ENCODE measurements around the gene PAXX.

Gene PAXX

DNA sequence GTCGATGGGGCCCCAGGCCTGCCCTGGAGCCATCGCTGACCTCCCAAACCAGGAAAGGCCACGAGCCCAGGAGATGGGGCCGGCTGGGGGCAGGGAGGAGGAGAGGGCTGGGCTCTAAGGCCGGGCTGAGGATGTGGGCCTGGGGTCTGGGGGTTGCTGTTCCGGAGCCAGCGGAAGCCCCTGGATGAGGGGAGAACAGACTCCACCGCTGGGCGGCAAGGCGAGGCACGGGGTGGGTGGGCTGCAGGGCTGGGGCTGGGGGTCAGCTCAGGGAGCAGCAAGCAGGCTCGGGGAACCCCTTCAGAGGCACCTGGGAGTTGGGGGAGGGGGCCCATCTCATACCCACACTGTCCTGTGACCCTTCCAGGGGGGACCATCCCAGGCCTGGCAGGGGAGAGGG, 28.5 kb upstream of the PAXX start:
- DNase-seq (ENCODE audit: low read depth, low spot score) = no peak
- H3K4me3 ChIP-seq (ENCODE audit: low read length) = no peak overlapping the region

DNA sequence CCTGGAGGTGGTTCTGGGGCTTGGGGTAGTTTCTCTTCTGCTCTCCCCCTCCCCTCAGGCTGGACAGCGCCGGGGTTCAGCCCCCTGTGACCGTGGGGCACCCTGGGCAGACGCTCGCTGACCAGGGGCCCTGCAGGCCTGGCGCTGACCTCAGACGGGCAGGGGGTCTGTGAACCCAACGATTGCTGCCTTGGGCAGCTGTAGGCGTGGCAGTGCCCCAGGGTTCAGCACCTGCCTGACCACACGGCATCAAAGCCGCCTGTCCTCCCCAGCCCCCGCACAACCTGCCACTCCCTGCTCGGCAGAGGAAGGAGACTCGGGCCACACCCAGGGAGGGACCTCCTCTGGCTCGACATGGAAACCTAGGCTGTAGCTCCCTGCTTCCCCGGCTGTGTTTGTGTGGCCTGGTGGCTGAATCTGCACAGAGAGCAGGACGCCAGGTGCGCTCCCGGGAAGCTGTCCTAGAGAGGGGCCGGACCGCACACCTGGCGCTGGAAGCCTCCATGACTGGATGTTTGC, 28.0 kb upstream of the PAXX start:
- DNase-seq (ENCODE audit: low read depth, low spot score) = no peak
- H3K4me3 ChIP-seq (ENCODE audit: low read length) = no peak overlapping the region

- DNase-seq (ENCODE audit: low read depth, low spot score) = no peak
- H3K4me3 ChIP-seq (ENCODE audit: low read length) = no peak overlapping the region
Observed at GRCh38 chr9:136964833-136965422, 27.3 kb upstream of the PAXX start.

DNA sequence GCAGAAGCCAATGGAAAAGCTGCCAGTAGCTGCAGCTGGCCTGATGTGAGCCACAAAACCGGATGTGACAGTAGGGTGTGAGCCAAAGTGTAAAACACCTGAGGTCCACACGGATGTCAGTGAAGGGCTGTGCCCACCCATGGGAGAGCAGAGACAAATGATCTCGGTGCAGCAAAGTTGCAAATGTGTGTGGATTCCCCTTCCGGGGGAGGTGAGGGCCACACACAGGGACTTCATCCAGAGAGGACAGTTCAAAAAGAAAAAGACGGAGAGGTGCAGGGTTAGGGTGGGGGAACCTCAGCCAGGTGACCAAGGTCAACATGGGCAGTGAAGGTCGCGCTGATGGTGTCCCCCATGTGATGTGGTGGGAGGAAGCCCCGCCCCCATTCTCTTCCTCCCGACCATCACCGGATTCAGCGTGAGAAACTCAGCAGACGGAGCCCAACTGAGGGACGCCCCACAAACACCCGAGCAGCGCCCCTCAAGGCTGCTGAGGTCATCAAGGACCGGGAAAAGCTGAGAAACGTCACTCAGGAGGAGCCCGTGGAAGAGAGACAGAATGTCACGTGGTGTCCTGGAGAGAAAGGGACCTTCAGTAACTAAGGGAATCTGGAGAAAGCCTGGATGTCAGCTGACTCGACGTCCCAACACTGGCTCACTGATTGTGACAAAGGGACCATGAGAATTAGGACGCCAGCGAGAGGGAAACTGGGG, 26.3 kb upstream of the PAXX start:
- H3K4me3 ChIP-seq (ENCODE audit: low read length) = peak overlapping the region; percentile 46
- DNase-seq (ENCODE audit: low read depth, low spot score) = peak; percentile 59

GRCh38 chr9:136968333-136969127, 23.7 kb upstream of the PAXX start:
- no peak for DNase-seq (ENCODE audit: low read depth, low spot score)
- H3K4me3 ChIP-seq (ENCODE audit: low read length) = no peak overlapping the region

DNA sequence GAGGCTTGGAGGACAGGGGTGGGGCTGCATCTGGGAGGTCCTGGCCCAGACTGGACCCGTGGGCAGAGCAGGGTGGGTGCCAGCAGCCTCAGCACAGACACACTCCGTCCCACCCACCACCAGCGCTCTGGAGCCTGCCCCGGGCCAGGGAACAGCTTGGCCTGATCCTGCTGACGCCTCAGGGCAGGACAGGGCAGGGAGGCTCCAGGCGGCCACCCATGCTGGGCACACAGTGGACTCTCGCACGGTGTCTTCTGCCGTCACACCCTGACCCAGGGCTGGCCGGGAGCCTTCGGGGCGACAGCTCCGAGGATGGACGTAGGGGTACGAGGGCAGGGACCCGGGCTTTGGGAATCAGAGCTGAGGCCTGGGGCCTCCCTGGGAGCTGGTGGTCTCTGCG, 23.1 kb upstream of the PAXX start:
- no peak overlapping the region for H3K4me3 ChIP-seq (ENCODE audit: low read length)
- DNase-seq (ENCODE audit: low read depth, low spot score) = no peak

- H3K4me3 ChIP-seq (ENCODE audit: low read length) = no peak overlapping the region
- DNase-seq (ENCODE audit: low read depth, low spot score) = no peak
Observed at GRCh38 chr9:136969774-136970173, 22.4 kb upstream of the PAXX start.

DNA sequence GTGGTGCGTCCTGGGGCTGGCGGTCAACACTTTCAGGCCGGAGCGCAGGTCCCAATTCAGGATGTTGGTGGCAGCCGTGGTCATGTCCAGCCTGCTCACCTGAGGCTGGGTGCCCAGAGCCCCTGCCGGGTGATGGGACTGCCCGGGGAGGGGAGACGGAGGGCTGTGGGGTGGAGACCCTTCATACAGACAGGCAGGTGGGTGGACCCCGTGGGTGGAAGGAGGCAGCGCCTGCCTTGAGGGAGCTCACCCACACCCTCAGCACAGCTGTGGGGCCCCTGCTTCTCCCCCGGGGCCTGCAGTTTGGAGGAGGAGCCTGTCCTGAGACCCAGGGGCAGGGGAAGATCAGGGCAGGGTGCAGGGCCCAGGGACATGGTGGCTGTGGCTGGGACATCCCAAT, 21.9 kb upstream of the PAXX start:
- H3K4me3 ChIP-seq (ENCODE audit: low read length) = no peak overlapping the region
- DNase-seq (ENCODE audit: low read depth, low spot score) = no peak

GRCh38 chr9:136971746-136972145, 20.5 kb upstream of the PAXX start:
- no peak overlapping the region for H3K4me3 ChIP-seq (ENCODE audit: low read length)
- DNase-seq (ENCODE audit: low read depth, low spot score) = no peak

DNA sequence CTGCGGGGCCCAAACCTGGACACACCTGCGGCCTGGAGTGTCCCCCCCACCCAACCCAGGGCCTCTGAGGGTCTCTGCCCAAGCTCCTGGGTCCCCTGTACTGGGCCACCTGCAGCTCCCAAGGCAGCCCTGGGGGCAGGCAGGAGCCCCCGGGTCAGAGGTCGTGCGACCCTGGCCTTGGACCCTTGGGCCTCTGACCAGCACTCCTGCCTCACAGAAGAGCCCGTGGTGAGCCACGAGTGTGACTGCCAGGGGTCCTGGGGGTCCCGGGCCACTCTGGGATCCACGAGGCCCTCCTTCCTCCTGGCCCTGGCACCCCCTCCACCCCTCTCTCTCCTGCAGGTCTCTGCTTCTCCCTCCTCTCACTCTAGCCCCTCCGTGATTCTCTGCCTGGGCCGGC, 19.9 kb upstream of the PAXX start:
- DNase-seq (ENCODE audit: low read depth, low spot score) = no peak
- no peak overlapping the region for H3K4me3 ChIP-seq (ENCODE audit: low read length)

GRCh38 chr9:136972743-136973142, 19.5 kb upstream of the PAXX start:
- DNase-seq (ENCODE audit: low read depth, low spot score) = no peak

GRCh38 chr9:136973618-136974617, 18.3 kb upstream of the PAXX start:
- DNase-seq (ENCODE audit: low read depth, low spot score) = no peak
- H3K4me3 ChIP-seq (ENCODE audit: low read length) = no peak overlapping the region

More at GRCh38 chr9:136972743-136973142, 19.5 kb upstream of the PAXX start:
- no peak overlapping the region for H3K4me3 ChIP-seq (ENCODE audit: low read length)

- no peak overlapping the region for H3K4me3 ChIP-seq (ENCODE audit: low read length)
- no peak for DNase-seq (ENCODE audit: low read depth, low spot score)
Observed at GRCh38 chr9:136974817-136975535, 17.2 kb upstream of the PAXX start.

DNA sequence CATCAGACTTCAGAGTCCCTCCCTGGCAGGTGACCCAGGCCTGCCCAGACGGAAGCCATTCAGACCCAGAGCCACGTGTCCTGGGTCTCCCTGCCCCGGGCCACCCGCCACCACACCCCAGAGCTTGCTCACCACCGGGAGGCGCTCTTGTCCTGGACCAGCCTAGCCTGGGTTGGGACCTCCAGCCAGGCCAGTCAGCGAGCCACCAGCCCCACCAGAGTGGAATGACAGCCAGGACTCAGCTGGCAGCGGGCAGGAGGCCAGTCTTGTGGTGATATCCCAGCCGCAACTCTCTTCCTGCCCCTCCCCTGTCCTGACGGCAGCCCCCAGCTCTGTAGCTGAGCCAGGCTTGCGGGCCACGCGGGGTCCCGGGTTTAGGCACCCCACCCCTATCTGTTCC, 16.6 kb upstream of the PAXX start:
- H3K4me3 ChIP-seq (ENCODE audit: low read length) = no peak overlapping the region
- no peak for DNase-seq (ENCODE audit: low read depth, low spot score)

- DNase-seq (ENCODE audit: low read depth, low spot score) = no peak
- H3K4me3 ChIP-seq (ENCODE audit: low read length) = no peak within 1 kb of the TSS
Observed at GRCh38 chr9:136977223-136977622, 15.0 kb upstream of the PAXX start, which contains the start of gene PTGDS. TSS of gene PTGDS (plus strand) at chr9:136977504. CDS start at chr9:136977579, 75 bp downstream.

DNA sequence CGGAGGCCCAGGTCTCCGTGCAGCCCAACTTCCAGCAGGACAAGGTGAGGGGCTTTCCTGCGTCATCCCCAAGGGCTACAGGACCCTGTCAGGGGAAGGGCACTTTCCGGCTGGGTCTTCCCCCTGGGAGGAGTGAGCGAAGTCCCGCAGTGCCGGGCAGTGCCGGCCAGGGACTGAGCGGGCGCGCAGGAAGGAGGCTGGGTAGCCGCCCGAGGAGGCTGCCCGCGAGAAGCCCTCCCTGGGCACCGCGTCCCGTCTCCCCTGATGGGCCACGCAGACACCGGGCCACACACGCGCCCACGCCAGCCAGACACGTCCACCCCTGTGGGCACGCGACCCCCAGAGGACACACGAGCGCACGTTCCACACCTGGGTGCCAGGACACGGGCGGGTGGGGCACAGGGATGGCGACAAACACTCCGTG, 14.6 kb upstream of the PAXX start:
- H3K4me3 ChIP-seq (ENCODE audit: low read length) = no peak overlapping the region

GRCh38 chr9:136978073-136978864, 14.0 kb upstream of the PAXX start:
- no peak for DNase-seq (ENCODE audit: low read depth, low spot score)
- no peak overlapping the region for H3K4me3 ChIP-seq (ENCODE audit: low read length)

More for the DNA sequence above, 14.6 kb upstream of the PAXX start:
- no peak for DNase-seq (ENCODE audit: low read depth, low spot score)
